HG02884 (cell line): ENCODE data around the gene SLC45A1.

Experiments used
- ATAC-seq: cut with Tn5 transposase; IDR thresholded peaks from one replicate; pipeline ENCODE4 v1.9.1; 2021; ENCODE audit warnings: mild to moderate bottlenecking, moderate library complexity; ENCODE audit not compliant: unreplicated experiment

SLC45A1 gene

DNA sequence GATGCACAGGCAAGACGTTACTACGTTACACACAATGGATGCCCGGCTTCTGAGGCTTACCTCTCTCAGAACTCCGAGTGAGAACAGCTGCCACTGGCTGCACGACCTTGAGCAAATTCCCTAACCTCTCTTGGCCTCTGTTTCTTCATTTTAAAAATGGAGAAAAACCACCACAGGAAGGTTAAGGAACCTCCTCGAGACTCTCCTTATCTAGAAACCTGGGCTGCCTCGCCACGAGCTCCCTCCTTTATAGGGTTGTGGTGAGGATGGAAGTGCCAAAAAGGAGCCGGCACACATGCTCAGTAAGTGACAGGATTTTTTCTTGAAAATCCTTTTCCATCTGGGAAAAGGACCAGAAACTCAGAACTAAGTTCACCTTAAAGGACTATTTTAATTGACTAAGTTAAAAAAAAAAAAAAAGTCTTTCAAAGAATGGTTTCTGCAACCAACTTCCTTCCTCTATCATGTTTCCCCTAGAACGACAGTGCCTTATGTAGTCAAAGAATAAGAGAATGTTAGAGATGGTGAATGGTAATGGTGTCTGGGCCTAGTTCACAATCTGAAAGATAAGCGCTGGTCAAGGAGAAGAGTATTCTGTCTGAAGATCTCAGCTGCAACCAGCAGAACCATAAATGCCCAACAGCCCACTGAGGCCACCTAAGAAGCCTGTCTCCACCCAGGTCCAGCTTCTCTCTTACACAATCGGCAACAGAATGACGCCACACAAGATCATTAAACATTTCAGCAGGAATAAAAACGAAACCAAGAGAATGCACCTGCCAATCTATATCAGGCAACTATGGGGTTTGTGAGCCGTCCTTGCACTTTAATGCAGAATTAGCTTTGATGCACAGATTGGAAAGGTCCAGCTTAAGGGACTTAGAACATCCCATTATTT lies 64.9 kb downstream of the SLC45A1 start:
- no peak for ATAC-seq

DNA sequence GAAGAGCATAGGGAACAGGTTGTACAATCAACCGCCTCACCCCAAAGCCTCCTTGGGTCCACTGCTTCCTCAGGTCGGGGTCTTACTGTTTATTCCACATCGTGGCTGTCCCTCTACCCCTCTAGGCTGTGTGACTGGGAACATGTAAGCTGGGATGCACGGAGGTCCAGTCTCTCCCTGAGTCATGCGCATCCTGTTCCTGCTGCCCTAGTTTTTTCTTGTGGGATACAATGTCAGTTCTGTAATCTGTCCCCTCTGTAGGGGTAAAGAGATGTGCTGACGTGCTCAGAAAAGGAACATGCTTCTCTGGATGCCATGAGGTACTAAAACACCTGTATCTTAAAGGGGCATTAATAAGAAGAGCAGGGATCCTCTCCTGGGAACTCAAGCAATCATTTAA lies 66.2 kb downstream of the SLC45A1 start:
- no peak for ATAC-seq

DNA sequence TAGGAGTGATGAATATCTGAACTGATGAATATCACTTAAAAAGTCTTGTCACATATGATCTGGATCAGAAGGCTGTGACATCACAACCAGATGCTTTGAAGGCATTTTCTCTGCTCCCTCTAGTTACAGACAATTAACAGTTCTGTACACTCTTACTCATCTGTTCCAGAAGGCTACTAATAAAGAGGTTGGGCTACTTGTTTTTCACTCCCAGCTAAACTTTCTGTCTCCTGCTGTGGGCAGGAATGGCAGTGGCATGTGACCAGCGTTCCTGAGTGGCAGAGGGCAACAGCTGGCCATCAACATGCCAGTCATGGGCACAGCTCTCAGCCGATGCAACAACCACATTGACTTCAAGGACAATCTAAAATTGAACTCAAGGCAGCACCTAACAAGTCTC lies 66.7 kb downstream of the SLC45A1 start:
- no peak for ATAC-seq

DNA sequence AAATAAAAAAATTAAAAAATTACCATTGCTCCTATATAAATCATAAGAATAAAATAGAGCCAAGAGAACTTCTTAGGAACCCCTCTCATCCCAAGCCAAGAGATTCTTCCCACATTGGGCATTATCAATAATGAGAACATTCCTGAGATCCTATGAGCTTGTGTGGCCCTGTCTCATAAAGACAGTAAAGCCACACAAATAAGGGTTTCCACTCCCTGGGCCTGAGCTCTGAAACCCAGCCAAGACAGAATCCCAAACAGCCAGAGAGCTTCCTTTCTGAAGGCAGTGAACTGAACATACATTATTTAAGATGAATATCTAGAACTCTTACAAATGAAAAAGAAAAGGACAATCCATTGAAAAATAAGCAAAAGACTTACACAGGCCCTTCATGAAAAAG lies 68.3 kb downstream of the SLC45A1 start:
- no peak for ATAC-seq

DNA sequence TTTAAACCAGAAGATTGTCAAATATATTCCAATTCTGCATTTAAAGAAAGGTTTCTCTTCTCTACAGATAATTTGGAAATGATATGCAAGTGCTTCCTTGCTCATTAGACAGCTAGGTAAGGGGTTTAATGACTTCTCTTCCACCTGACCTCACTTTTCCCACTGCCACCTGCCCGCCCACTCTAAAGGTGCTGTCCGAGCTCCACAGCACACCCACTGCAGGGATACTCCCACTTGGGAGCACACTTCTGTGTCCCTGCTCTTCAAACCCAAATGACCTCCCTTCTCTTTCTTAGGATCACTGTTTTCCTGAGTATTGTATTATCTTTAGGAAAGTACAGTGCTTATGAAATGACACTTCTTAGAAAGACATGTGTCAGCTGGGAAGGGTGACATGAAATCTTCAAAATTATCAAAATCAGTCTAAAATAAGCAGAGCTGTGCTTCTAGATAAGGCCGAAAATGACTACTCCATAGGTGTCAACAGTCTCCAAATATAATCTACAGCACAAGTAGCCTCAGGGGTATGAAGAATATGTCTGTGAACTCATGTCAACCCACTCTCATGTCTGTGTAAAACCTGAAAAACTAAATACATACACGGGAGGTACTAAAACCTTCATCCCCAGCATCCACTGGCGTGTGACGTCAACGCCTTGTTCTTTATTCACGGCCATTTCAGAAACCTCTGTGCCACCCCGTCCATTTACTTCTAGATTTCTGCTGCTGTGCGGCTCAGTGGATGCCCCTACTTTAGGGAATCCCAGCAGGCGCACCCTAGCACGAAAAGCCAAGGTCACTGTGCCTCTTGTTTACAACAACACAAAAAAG lies 71.0 kb downstream of the SLC45A1 start:
- no peak for ATAC-seq

DNA sequence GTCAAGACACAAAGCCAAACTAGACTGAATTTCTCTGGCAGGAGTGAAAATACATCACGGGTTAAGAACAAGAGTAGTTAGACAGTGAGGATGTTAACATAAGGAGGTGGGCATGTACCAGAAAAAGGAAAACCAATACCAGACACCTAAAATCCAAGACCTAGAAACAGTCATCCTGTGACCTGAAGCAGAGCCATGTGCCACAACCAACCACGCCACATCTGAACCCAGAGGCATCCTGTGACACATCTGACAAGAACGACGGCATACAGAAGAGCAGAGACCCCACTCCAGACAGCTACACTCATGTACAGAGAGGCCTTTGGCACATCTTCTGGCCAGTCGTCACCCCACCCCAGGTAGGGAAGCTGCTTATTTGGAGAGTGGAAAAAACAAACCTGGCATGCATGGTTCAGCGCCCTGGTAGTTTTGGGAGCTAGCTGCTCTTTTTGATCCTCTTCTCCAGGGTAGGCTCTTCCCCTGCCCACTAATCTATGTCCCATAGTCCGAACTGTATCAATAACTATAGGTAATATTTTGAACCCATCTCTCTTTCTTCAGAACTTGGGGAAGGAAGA lies 72.1 kb downstream of the SLC45A1 start:
- ATAC-seq = no peak

DNA sequence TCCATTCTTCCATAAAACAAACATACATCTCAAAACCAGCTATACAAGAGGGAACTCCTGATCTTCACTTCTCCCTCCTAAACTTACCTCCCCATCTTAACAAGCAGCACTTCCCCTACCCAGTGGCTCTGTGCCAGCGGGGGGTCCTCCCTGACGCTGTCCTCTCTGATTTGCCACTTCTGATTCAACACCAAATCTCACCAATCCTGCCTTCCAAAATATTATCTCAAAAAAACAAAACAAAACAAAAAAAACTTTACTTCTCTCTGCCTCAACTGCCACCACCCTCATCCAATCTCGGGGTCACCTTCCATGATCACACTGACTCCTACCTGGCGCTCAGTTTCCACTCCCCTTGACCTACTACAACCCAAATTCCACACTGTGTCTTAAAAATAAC lies 72.8 kb downstream of the SLC45A1 start:
- no peak for ATAC-seq

DNA sequence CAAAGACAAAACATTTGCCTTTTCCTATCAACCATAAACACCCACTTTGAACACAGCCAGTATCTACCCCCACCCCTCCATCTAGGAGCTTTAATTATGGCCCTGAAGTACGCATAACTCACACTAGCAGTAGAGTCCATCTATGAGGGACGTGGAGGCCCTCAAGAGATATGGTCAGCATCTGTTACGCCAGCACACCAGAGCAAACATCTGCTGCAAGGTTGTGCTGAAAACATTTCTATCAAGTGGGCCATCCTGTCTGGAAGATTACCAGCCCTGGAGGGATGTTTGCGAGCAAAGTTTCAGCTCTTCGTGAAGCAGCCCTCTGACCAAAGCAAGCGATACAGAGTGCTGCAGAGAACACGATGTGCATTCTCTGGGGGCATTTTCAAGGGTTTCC lies 74.6 kb downstream of the SLC45A1 start:
- no peak for ATAC-seq
